HG03097 (cell line): ENCODE measurements around the gene FOXJ3.

Experiments used
- ATAC-seq: cut with Tn5 transposase; IDR thresholded peaks from one replicate; pipeline ENCODE4 v1.9.1; 2021; ENCODE audit not compliant: unreplicated experiment, low FRiP score

FOXJ3 gene

DNA sequence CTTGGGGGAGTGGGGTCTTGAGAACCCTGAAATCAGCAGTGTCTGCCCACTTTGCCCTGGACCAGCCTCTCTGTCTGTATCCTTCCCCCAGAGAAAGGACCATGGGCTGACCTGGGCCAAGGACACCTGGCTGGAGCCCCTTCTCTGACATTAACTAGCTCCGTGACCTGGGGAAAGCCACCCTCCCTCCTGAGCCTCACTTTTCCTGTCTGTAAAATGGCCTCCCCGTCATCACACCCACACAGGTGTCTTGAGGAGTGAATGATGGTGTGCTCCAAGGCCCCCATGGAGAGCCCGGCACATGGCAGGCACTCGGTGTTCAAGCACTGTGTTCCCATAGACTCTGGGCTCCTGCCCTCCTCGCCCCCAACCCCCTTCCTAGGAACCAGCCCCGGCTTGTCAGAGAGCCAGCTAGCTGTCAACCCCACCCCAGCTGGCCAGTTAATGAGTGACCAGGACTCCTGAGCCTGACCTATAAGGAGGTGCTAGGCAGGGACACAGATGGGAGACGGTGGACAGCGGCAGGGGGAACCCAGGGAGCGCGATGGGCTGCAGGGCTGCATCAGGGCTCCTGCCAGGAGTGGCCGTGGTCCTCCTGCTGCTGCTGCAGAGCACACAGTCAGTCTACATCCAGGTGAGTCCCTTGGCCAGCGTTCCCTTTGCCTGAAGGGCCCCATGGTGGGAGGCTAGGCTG is 182.0 kb downstream of the FOXJ3 start, which contains the start of gene GUCA2B:
Gene GUCA2B (plus strand): TSS at position 504 of the 694 bp plus-strand sequence. CDS start 41 bp downstream, at position 545.
- ATAC-seq = no peak

DNA sequence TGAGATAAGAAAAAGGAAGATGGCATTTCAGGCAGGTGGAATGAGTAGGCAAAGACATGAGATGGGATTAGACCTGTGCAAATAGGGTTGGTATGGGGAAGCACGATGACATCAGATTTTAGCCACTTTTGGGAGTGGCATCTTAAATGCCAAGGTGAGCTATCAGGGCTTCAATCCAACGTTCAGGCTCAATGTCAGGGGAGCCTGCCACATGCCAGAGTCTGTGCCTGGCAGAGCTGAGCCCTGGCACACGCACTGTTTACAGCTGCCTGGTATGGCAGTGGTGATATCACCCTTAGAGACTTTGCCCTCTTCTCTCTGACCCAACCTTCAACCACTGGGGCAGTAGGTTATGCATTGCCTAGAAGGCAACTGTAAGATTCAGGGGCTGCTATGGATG is 182.9 kb downstream of the FOXJ3 start:
- no peak for ATAC-seq

DNA sequence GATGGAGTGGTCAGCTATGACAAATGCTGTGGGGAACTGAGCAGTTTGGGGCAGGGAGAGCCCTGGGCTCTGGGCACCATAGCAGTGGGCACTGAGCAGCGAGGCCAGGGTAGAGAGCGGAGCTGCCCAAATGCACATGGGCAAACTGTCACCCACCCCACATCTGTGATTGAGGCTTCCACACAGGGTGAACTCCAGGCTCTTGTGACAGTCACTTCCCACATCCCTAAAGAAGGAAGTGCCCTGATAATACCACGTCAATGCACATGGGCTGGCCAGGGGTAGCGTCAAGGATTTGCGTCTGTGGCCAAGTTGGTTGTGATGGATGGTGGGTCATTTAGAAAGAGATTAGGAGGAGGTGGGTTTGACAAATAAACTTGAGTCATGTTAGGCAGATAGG is 184.4 kb downstream of the FOXJ3 start:
- ATAC-seq = no peak

DNA sequence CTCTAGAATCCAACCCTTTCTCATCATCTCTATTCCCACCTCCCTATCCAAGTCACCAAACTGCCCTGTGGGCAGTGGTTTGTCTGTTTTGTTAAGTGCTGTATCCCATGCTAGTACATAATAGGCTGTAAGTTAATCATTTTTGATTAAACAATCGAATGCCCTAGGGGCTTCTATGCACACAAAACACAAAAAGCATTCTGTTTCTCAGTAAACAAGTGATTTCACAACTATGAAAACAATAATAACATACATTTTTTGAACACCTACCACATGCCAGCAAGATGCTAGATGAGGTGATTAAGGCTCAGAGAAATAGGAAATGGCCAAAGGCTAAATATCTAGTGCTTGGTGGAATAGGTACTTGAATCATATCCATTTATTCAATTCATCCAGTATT is 186.9 kb downstream of the FOXJ3 start:
- no peak for ATAC-seq

DNA sequence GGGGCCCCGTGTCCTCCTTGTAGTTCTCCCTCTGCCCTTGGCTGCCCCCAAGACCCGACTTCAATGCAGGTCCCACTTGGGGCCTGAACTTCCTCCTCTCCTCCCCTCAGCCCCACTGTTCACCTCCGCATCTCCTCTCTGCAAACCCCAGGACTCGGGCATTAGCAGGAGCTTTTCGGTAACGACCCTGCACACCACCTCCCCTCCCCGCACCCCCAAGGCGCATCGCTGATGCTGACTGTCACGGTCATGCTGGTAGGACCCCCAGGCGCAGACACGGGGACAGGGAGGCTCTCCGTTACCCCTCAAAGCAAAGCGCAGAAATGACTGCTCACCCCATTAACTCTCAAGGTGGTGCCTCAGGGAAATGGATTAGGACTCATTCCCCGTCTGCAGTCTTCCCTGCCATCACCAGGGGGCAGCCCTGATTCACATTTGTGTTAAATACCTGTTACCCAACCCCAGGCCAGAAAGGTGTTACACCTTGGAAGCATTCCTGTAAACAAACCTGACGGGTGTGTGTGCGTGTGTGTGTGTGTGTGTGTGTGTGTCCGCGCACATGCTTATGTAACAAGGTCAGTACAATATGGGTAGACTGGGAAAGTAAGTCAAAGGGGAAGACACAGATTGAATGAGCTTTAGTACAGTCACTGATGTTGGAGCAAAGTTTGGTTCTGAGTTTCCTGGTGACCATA is 188.3 kb downstream of the FOXJ3 start:
- ATAC-seq = no peak

DNA sequence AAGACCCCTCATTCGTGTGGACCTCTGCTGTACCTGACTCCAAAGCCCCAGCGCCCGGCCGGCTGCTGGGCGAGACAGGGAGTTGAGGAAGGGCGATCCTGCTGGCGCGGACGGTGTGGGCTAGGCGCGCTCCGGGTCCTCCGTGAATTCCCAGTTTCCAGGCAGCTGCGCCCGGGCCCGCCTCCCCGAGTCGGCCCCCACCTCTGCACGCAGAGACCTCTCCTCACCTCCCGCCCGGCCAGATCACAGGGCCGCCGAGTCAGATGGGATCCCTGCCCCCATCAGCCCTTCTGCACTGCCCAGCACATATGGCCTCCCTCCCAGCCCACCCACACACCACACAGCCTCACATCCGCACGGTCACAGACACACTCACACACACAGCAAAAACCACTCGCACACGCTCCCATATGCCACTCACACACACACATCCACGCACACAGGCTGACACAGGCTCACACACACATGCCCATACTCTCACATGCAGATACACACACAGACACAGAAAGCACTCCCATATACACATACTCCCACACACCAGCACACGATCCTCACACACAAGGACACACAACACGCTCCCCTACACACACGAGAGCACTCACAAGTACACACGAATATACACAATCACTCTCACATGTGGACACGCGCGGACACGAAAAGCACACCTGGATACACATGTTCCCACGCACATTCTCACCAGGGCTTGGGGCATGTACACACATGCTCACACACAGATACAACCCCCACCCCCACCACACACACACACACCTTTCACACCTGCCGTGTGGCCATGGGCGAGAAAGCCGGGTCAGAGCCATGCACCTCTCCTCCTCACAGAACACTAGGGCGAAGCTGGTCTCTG is 189.0 kb downstream of the FOXJ3 start:
- ATAC-seq = no peak

DNA sequence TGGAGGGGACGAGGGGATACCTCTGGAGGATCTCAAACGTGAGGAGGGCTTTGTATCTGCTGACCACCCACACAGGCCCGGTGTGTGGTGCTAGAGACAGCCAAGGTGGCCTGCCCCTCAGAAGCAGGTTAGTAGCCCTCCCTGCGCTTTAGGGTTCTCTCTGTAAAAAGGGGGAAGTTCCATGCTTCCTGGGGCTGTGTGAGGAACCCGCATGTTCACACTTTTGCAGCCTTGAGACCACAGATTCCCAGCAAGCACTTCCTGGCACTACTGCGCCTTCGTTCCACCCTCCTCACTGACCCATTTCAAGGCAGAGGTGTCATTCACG is 189.7 kb downstream of the FOXJ3 start:
- no peak for ATAC-seq

DNA sequence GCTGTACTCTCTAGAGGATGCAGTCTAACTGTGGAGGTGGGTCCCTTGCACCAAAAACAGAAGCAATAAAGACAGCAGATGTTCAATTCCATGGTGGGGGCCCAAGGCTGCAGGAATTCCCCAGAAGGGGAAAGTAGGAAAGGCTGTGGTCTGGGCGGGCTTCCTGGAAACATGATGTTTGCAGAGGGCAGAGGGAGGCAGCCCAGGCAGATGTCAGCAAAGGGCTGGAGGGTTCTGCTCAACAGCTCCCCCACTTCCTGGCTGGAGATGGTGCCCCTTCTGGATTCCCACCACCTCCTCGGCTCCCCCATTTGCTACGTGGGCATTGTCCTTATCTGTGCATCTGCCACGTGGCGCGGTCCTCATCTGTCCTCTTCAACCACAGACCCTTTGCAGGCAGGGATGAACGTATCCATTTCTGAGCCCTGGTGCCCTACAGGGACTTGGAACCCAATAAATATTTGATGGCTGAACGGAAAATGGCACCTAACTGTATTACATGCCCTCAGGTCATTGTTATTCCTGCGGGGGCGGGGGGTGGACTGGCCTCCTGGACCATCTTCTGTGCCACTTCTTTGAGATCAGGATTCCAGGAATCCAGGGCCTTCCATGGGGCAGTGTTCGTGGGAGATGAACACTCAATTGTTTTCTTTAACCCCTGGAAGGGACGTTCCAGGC is 190.2 kb downstream of the FOXJ3 start:
- ATAC-seq = no peak

DNA sequence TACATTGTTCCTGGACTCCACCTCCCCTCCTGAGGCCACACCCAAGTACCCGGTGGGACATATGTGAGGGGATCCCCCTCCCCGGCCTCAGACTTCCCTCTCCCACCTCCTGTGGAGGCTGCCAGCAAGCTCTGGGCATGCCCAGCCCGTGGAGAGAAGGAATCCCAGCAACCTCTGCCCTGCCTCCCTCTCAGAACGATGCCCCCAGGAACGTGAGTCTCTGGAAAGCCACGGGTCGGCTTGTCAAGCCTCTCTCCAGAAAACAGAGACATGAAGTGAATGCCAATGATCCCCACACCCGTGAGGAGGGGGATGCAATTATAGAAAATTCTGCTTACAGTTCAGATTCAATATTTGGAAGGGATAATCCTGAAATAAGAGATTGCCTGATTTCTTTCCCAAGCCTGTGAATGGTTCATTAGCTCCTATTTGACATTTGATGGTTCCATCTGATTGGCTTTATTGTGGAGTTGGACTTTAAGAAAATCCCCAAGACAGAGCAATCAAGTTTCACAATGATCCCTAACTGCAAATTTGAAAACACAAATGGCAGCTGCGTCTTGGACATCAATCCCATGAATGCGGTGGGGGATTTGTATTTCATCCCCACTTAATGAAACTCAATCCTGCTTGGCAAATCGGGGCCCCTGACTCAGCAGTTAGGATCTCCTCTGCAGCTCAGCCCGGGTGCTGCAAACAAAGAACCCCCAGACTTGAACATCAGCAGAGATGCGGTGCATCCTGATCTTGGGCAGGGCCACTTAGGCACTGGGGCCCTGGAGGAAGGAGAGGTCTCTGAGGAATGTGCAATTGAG is 190.9 kb downstream of the FOXJ3 start:
- no peak for ATAC-seq

DNA sequence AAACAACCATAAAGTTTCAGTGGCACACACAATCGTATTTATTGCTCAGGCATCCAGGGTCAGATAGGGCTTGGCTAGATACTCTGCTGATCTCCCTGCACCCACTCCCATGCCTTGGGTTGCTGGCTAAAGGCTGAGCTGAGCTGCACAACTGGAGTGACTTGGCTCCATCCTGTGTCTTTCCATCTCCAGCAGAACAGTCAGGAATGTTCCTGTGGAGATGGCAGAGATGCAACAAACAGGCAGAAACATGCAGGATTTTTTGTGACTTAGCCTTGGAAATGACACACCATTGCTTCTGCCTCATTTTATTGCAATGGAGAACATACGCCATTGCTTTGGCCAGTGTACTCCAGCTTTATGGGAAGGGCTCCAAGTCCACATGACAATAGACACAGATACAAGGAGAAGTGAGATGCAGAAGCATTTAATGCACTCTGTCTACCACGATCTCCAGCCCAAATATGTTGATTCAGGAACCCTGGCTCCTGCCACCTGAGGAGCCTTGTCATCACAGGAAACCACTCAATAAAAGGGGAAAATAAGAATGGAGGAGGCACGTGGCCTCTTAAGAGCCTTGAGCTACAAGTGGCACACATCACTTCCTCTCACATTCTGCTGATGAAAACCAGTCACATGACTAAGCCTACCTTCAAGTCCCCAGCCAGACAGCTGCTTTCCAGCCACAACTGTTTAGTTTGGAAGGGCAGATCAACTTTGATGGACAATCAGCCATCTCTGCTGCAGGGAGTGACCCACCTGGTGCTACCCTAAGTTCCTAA is 191.9 kb downstream of the FOXJ3 start:
- no peak for ATAC-seq

DNA sequence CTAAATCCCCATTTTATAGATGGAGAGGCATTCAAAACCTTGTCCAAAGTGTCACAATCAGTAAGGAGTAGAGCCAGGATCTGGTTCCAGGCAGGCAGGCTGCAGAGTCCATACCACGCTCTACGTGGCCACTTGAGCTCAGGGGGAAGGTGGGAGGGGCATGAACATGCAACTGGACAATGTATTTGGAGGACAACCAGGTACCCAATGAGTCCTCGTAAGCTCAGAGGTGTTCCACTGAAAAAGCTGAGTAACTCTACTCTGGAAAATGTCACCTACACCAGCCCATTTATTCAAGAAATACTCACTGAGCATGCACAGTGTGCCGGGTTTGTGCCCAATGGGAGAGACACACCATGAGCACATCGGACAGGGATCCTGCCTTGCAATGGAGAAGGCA is 193.1 kb downstream of the FOXJ3 start:
- no peak for ATAC-seq

DNA sequence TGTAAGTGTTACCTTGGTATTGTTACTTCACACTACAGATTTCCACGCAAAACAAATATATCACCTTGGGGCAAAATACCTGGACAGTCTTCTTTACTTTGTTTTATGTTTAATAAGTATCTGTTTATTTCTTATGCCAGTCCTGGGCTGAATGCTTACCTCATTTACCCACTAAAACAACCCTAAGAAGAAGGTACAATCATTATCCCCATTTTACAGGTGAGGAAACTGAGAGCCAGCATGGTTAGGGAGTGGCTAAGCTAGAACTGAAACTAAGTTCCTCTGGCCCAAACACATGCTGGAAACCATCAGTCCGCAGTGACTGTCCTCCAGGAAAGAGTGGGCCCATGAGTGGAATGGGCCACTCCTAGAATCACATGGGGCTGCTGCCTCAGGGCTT is 194.8 kb downstream of the FOXJ3 start:
- ATAC-seq = no peak

DNA sequence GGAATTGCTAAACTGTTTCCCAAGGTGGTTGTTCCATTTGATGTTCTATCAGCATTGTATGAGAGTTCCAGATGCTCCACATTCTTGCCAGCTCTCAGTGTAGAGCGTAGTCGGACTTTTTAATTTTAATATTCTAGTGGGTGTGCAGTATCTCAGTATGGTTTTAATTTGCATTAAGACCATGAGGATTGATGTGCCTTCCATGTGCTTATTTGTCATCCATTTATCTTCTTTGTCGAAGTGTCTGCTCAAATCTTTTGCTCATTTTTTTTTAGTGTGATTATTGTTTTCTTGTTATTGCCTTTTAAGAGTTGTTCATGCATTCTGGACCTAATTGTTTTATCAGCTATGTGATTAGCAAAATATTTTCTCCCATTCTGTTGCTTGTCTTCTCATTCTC is 195.6 kb downstream of the FOXJ3 start:
- ATAC-seq = no peak

DNA sequence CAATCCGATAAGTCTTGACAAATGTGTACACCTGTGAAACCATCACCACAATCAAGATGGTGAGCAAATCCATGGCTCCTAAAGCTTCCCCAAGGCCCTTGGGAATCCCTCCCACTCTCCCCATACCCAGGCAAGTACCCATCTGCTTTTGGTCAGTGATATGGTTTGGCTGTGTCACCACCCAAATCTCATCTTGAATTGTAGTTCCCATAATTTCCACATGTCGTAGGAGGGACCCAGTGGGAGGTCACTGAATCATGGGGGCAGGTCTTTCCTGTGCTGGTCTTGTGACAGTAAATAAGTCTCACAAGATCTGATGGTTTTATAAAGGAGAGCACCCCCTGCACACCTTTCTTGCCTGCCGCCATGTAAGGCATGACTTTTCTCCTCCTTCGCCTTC is 196.4 kb downstream of the FOXJ3 start:
- ATAC-seq = no peak

DNA sequence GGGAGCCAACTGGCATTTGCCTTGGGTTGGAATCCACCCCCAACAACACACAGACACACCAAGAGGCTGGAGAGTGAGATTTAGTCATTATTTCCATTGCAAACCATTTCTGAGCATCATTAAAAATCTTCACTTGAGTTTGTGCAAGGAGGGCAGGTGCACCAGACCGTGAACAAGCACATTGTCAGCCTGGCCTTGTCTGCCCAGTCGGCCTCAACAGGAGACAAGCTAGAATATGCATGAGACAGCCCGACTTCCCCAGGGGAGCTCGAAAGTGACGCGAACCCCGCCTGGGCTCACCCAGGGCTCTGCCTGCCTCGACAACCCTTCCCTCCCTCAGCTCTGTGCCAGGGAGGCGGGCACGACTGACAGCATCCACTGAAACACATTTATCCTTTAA is 197.3 kb downstream of the FOXJ3 start:
- ATAC-seq = no peak

DNA sequence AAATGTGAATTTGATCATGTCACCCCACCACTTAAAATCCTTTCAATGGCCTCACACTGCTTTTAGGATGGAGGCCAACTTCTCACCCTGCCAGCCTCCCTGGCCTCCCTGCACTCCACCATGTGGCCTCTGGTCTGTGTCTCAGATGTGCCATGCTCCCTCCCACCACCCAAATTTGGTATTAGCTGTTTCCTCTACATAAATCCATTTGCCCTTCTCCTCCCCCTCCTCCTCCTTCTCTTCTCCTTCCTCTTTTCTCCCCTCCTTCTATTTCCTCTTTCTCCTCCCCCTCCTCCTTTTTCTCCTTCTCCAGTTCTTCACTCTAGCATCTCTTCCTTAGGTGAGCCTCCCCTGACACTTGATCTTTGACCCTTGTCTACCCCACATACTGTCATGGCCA is 198.6 kb downstream of the FOXJ3 start:
- ATAC-seq = no peak

DNA sequence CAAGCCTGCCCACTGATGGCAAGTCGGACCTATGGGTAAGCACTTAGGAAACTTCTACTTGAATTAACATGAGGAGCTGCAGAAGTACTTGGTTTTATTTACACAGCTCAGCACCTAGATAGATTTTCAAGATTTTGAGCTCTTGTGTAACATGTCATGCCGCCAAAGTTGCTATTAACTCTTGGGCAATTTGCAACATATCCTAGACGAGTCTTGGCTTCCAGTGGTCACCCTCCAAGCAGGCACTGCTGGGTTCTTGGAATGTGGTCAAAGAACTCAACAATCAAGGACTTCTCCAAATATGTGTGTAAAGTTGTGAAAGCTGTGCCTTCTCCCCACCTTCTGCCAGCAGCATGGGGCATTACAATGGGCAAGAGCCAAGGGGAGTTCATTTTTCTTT is 199.6 kb downstream of the FOXJ3 start:
- no peak for ATAC-seq

DNA sequence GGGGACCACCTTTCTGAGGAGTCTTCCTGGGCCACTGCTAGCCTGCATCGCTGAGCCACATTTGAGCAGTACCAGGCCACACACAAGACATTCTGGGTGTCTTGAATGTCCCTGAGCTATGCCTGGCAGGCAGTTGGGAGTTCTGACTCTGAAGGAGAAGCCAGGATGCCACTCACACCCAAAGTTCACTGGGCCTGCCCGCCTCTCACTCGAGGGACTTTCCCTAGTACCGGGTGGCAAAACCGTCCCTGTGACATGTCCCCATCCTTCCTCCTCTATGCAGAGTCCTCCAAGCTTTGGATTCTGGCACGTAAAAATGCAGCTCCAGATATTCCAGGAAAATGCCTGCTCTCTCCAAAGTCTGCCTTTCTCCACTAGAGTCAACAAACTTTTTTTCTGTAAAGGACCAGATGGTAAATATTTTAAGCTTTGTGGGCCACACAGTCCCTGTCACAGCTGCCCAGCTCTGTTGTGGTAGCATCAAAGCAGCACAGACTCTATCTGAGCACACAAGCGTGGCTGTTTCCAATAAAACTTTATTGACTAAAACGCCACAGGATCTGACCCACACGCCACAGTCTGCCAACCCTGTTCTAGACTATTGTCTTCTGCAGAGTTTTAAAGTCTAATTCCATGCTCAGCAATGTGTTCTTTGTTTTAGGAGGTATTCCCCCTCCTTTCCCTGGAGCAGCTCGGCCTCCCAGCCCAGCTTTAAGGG is 201.1 kb downstream of the FOXJ3 start:
- ATAC-seq = no peak

DNA sequence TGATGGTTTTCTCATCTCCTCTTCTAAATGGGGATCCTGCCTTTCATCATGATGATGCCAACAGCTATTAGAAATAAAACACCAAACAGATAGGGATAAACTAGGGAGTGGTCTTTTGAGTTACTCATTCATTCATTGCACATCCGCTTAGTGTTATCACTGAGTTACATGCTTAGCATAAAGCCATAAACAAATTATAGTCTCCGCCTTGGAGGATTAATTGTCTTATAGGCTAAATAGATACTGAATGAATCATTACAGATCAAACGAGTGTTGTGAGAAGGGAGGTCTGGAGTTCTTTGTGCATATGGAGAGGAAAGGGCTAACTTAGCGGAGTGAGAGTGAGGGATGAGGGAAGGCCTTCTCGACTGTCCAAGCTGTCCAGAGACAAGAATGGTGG is 201.6 kb downstream of the FOXJ3 start:
- ATAC-seq = no peak
